Measurements from ENCODE around the gene CARD16. TPM values are rescaled to one million over a fixed set of nuclear protein-coding genes. Genes with fewer than 3 reads are reported as not detected.

Gene CARD16
- total RNA-seq, 4 donors from 2014 or later, result 2.5 to 9.4 (median 3.4) TPM; not detected in 1

DNA sequence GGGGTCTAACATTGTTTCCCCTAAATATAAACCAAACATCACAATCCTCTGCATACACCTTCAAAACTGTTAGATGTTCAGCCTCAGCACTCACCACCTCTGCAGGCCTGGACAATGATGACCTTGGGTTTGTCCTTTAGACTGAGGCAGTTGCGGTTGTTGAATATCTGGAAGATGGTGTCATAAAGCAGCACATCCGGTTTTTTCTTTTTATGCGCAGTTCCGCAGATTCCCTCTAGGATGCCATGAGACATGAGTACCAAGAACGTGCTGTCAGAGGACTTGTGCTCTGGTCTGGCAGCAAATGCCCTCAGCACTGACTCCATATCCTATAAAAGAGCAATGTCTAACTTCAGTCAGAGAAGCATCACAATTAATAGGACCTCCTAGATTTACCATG is 45.0 kb downstream of the CARD16 start:
- H3K9me3 ChIP-seq, result no peaks in the 10 kb centered on the region
- WGBS, result 90% methylated on average over 5 of the region's 5 CpGs
- intact Hi-C loops (cut with DNase I), result no loop called here
- no peak overlapping the region for H3K27ac ChIP-seq (replicated peaks in 1 of 4)
- DNase-seq (ENCODE audit: extremely low spot score), result no peak
- H3K36me3 ChIP-seq, result no peaks in the 10 kb centered on the region
- H3K4me3 ChIP-seq, result no peak overlapping the region
- H3K4me1 ChIP-seq, result no peaks in the 10 kb centered on the region
- TF ChIP-seq POLR2A (IDR thresholded peaks at IDR 0.05; ENCODE audit: low read depth), result no peak
- TF ChIP-seq, protein P1, sequence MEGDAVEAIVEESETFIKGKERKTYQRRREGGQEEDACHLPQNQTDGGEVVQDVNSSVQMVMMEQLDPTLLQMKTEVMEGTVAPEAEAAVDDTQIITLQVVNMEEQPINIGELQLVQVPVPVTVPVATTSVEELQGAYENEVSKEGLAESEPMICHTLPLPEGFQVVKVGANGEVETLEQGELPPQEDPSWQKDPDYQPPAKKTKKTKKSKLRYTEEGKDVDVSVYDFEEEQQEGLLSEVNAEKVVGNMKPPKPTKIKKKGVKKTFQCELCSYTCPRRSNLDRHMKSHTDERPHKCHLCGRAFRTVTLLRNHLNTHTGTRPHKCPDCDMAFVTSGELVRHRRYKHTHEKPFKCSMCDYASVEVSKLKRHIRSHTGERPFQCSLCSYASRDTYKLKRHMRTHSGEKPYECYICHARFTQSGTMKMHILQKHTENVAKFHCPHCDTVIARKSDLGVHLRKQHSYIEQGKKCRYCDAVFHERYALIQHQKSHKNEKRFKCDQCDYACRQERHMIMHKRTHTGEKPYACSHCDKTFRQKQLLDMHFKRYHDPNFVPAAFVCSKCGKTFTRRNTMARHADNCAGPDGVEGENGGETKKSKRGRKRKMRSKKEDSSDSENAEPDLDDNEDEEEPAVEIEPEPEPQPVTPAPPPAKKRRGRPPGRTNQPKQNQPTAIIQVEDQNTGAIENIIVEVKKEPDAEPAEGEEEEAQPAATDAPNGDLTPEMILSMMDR (IDR thresholded peaks at IDR 0.05), result no peak
- TF ChIP-seq EP300 (IDR thresholded peaks at IDR 0.05), result no peak
- TF ChIP-seq POLR2AphosphoS5 (IDR thresholded peaks at IDR 0.05), result no peak
- H3K27me3 ChIP-seq, result no peaks in the 10 kb centered on the region

DNA sequence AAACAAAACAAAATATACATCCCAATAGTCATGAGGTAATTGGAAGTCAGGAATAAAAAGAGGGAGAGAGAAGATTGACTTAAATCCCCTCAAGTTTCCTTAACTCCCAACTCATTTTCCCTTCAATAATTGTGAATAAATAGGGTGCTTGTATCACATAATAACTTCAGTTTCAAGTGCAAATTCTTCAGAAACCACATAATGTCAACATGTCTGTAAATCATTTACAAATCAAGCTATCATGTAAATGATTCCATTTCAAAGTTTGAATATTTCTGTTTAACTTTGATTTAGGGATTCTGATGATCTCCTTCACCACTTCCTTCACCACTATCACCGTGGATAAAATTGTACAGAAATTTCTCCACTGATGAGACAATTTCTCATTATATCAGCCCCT is 45.4 kb downstream of the CARD16 start:
- no peaks in the 10 kb centered on the region for H3K27me3 ChIP-seq
- DNase-seq (ENCODE audit: extremely low spot score), result no peak
- WGBS, result 90% methylated on average over 1 of the region's 1 CpG
- no peaks in the 10 kb centered on the region for H3K9me3 ChIP-seq
- TF ChIP-seq, protein P1 (IDR thresholded peaks at IDR 0.05), result no peak
- TF ChIP-seq POLR2A (IDR thresholded peaks at IDR 0.05; ENCODE audit: low read depth), result no peak
- H3K36me3 ChIP-seq, result no peaks in the 10 kb centered on the region
- no peaks in the 10 kb centered on the region for H3K4me1 ChIP-seq
- H3K27ac ChIP-seq (replicated peaks in 1 of 4), result no peak overlapping the region
- H3K4me3 ChIP-seq, result no peak overlapping the region
- intact Hi-C loops (cut with DNase I), result no loop called here

GRCh38 chr11:104997288-104997687 is 47.8 kb downstream of the CARD16 start:
- Histone ChIP-seq H3K36me3 (no peaks in the 10 kb centered on the region), H3K27ac (replicated peaks in 1 of 4) (no peak overlapping the region), H3K4me1 (no peaks in the 10 kb centered on the region), H3K9me3 (no peaks in the 10 kb centered on the region), H3K27me3 (no peaks in the 10 kb centered on the region), H3K4me3 (no peak overlapping the region)
- no peak for TF ChIP-seq POLR2A (IDR thresholded peaks at IDR 0.05; ENCODE audit: low read depth)
- no peak for TF ChIP-seq POLR2AphosphoS5 (IDR thresholded peaks at IDR 0.05)
- no peak for TF ChIP-seq EP300 (IDR thresholded peaks at IDR 0.05)
- TF ChIP-seq, protein P1 (IDR thresholded peaks at IDR 0.05), result no peak
- no peak for DNase-seq (ENCODE audit: extremely low spot score)
- WGBS, result 84% methylated on average over 6 of the region's 6 CpGs
- intact Hi-C loops (cut with DNase I), result no loop called here

DNA sequence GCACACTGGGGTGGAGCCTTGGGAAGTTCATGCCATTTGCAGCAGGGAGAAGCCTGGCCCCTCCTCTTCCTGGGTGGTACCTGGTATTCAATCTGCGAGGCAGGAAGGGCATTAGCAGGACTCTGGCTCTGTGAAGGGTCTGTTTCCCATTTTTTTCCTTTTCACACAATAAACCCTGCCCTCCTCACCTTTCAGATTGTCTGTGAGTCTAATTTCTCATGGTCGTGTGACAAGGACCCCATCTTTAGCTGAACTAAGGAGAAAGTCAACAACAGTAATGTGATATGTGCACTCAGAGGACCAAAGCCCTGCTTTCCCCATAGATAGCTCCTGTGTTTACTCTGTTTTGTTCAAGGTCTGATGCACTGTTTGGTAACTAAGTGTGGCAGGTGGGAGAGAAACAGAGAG is 50.1 kb downstream of the CARD16 start:
- H3K36me3 ChIP-seq, result no peaks in the 10 kb centered on the region
- H3K4me1 ChIP-seq, result no peaks in the 10 kb centered on the region
- TF ChIP-seq POLR2AphosphoS5 (IDR thresholded peaks at IDR 0.05) (no peak), POLR2A (IDR thresholded peaks at IDR 0.05; ENCODE audit: low read depth) (no peak), EP300 (IDR thresholded peaks at IDR 0.05) (no peak)
- TF ChIP-seq, protein P1 (IDR thresholded peaks at IDR 0.05), result no peak
- H3K4me3 ChIP-seq, result no peak overlapping the region
- no peak overlapping the region for H3K27ac ChIP-seq (replicated peaks in 1 of 4)
- intact Hi-C loops (cut with DNase I), result no loop called here
- H3K9me3 ChIP-seq, result no peaks in the 10 kb centered on the region
- no peak for DNase-seq (ENCODE audit: extremely low spot score)
- H3K27me3 ChIP-seq, result no peaks in the 10 kb centered on the region
- 63% methylated on average over 2 of the region's 2 CpGs for WGBS

- WGBS, result 71% methylated on average over 1 of the region's 1 CpG
- H3K27me3 ChIP-seq, result no peaks in the 10 kb centered on the region
- H3K27ac ChIP-seq (replicated peaks in 1 of 4), result no peak overlapping the region
- DNase-seq (ENCODE audit: extremely low spot score), result no peak
- H3K9me3 ChIP-seq, result peaks cover 0 to 9% (median 0%) of the 10 kb centered on the region in 4 donors
- no peaks in the 10 kb centered on the region for H3K36me3 ChIP-seq
- H3K4me1 ChIP-seq, result no peaks in the 10 kb centered on the region
- intact Hi-C loops (cut with DNase I), result no loop called here
- H3K4me3 ChIP-seq, result no peak overlapping the region
- TF ChIP-seq EP300 (IDR thresholded peaks at IDR 0.05) (no peak), POLR2AphosphoS5 (IDR thresholded peaks at IDR 0.05) (no peak), POLR2A (IDR thresholded peaks at IDR 0.05; ENCODE audit: low read depth) (no peak)
- TF ChIP-seq, protein P1 (IDR thresholded peaks at IDR 0.05), result no peak
Observed at GRCh38 chr11:104992781-104993180, 52.4 kb downstream of the CARD16 start.

Measured in esophagus muscularis mucosa (tissue), 4 donors.